HL-60 (cell line): ENCODE measurements around the gene FAM3A.

ENCODE experiments used
- TF ChIP-seq, protein P1 (sequence below): IDR thresholded peaks from one replicate; pipeline ENCODE4 v1.5.1; 2011; ENCODE audit warnings: low read length, control low read depth, inconsistent platforms; ENCODE audit not compliant: insufficient read depth
- TF ChIP-seq, protein P2 (sequence below): IDR thresholded peaks from 2 replicates; pipeline ENCODE4 v1.6.1; 2012; ENCODE audit warnings: low read depth; ENCODE audit not compliant: insufficient replicate concordance

- TF ChIP-seq, protein P1, sequence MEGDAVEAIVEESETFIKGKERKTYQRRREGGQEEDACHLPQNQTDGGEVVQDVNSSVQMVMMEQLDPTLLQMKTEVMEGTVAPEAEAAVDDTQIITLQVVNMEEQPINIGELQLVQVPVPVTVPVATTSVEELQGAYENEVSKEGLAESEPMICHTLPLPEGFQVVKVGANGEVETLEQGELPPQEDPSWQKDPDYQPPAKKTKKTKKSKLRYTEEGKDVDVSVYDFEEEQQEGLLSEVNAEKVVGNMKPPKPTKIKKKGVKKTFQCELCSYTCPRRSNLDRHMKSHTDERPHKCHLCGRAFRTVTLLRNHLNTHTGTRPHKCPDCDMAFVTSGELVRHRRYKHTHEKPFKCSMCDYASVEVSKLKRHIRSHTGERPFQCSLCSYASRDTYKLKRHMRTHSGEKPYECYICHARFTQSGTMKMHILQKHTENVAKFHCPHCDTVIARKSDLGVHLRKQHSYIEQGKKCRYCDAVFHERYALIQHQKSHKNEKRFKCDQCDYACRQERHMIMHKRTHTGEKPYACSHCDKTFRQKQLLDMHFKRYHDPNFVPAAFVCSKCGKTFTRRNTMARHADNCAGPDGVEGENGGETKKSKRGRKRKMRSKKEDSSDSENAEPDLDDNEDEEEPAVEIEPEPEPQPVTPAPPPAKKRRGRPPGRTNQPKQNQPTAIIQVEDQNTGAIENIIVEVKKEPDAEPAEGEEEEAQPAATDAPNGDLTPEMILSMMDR: no peak
- TF ChIP-seq, protein P2, sequence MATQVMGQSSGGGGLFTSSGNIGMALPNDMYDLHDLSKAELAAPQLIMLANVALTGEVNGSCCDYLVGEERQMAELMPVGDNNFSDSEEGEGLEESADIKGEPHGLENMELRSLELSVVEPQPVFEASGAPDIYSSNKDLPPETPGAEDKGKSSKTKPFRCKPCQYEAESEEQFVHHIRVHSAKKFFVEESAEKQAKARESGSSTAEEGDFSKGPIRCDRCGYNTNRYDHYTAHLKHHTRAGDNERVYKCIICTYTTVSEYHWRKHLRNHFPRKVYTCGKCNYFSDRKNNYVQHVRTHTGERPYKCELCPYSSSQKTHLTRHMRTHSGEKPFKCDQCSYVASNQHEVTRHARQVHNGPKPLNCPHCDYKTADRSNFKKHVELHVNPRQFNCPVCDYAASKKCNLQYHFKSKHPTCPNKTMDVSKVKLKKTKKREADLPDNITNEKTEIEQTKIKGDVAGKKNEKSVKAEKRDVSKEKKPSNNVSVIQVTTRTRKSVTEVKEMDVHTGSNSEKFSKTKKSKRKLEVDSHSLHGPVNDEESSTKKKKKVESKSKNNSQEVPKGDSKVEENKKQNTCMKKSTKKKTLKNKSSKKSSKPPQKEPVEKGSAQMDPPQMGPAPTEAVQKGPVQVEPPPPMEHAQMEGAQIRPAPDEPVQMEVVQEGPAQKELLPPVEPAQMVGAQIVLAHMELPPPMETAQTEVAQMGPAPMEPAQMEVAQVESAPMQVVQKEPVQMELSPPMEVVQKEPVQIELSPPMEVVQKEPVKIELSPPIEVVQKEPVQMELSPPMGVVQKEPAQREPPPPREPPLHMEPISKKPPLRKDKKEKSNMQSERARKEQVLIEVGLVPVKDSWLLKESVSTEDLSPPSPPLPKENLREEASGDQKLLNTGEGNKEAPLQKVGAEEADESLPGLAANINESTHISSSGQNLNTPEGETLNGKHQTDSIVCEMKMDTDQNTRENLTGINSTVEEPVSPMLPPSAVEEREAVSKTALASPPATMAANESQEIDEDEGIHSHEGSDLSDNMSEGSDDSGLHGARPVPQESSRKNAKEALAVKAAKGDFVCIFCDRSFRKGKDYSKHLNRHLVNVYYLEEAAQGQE: no peak
These were observed 3.0 kb downstream of the FAM3A start for GRCh38 chrX:154512879-154513553.
